Mucosa of descending colon (tissue), 3 donors: ENCODE data around the gene MINDY2. TPM values are rescaled to one million over a fixed set of nuclear protein-coding genes. Genes with fewer than 3 reads are reported as not detected.
"Not testable (repeated sequence)": the region's sequence is repeated elsewhere in the genome, so short reads cannot be mapped to it uniquely, and the experiment has no call there.

ENCODE experiments used
- ATAC-seq: fragments of 200-7000 bp; cut with Tn5 transposase; one replicate; pipeline ENCODE4 v1.9.1; 2020; ENCODE audit warnings: mild to moderate bottlenecking, moderate library complexity
- DNase-seq, 3 donors: peaks; one replicate each; pipeline ENCODE4 v3.0.0-alpha.2; 2020
- H3K36me3 ChIP-seq: fragments of 200-600 bp; one replicate; pipeline ENCODE4 v1.8.0; 2021; ENCODE audit warnings: low read depth, mild to moderate bottlenecking
- H3K4me1 ChIP-seq: fragments of 200-600 bp; one replicate; pipeline ENCODE4 v1.8.0; 2021; ENCODE audit warnings: low read depth, mild to moderate bottlenecking
- H3K4me3 ChIP-seq: fragments of 200-600 bp; one replicate; pipeline ENCODE4 v1.8.0; 2021; ENCODE audit warnings: mild to moderate bottlenecking
- H3K9me3 ChIP-seq: fragments of 200-600 bp; one replicate; pipeline ENCODE4 v1.8.0; 2021; ENCODE audit warnings: mild to moderate bottlenecking
- intact Hi-C, 2 donors: fragments of 100-400 bp; cut with DNase I in 1 of 2; cut with micrococcal nuclease in 1 of 2; formaldehyde crosslinking; loops; one replicate each; pipeline versions ENCODE4 v1.11.0 to v1.11.1; 2022; cut with DNase I, micrococcal nuclease
- total RNA-seq, 3 donors: library from RNA; stranded (reverse); fragmentation: NEBNext Ultra II Directional in 2 of 3; extraction: Animal tissue kit (Norgen Biotek cat#: 25700) in 2 of 3; gene quantifications; one replicate each; pipeline versions ENCODE4 v1.2.1 to v1.2.4, GENCODE V29; 2021 to 2023
- TF ChIP-seq, protein P1 (sequence below): fragments of 200-600 bp; IDR thresholded peaks from one replicate; pipeline ENCODE4 v1.8.0; 2022; ENCODE audit warnings: antibody characterized with exemption, mild to moderate bottlenecking
- donor health status: DM: no; HTN: no; CAD: no; lungs with moderate emphysema.
- donor health status: DM: no; HTN: no; CAD: no.
- donor health status: DM: no; HTN: yes; CAD: no.

MINDY2 gene
- total RNA-seq, 3 donors from 2014 or later: 12.0 to 24.2 (median 13.3) TPM

DNA sequence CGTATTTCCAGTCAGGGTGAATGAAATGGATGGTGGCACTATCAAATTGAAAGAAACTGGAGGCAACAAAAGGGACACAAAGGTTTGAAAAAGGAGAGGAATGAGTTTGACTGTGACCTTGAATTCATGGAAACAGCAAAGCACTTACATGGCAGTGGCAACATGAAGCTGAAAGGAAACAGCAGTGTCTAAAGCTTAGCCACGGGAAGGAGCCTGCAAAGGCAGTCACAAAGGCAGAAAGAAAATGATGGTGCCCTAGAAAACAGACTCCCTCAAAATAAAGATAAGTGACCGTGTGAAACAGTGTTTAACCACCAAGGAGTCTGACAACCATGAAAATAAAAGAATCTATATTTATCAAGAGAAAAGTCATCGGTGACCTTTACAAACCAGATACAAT lies 111.1 kb downstream of the MINDY2 start:
- Histone ChIP-seq H3K9me3 (no peaks in the 10 kb centered on the region), H3K4me1 (no peaks in the 10 kb centered on the region), H3K36me3 (peaks cover 10% of the 10 kb centered on the region), H3K4me3 (no peak overlapping the region)
- intact Hi-C loops: no loop called here
- ATAC-seq (no peak), DNase-seq (no peak)
- TF ChIP-seq, protein P1, sequence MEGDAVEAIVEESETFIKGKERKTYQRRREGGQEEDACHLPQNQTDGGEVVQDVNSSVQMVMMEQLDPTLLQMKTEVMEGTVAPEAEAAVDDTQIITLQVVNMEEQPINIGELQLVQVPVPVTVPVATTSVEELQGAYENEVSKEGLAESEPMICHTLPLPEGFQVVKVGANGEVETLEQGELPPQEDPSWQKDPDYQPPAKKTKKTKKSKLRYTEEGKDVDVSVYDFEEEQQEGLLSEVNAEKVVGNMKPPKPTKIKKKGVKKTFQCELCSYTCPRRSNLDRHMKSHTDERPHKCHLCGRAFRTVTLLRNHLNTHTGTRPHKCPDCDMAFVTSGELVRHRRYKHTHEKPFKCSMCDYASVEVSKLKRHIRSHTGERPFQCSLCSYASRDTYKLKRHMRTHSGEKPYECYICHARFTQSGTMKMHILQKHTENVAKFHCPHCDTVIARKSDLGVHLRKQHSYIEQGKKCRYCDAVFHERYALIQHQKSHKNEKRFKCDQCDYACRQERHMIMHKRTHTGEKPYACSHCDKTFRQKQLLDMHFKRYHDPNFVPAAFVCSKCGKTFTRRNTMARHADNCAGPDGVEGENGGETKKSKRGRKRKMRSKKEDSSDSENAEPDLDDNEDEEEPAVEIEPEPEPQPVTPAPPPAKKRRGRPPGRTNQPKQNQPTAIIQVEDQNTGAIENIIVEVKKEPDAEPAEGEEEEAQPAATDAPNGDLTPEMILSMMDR: no peak

DNA sequence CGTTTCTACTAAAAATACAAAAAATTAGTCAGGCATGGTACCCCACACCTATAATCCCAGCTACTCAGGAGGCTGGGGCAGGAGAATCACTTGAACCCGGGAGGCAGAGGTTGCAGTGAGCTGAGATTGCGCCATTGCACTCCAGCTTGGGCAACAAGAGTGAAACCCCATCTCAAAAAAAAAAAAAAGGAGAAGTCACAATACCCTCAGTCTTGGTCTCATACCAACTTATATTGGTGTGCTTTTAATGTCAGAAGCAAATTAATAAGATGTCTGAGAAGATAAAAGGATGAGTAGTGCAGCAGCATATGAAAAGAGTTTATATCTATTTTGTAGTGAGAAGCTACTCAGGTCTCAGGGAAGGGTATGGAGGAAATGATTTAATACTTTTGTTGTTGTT lies 112.8 kb downstream of the MINDY2 start:
- peaks cover 14% of the 10 kb centered on the region for H3K36me3 ChIP-seq
- intact Hi-C loops, H3K4me1 ChIP-seq, ATAC-seq, H3K9me3 ChIP-seq, H3K4me3 ChIP-seq, DNase-seq: not testable (repeated sequence)

DNA sequence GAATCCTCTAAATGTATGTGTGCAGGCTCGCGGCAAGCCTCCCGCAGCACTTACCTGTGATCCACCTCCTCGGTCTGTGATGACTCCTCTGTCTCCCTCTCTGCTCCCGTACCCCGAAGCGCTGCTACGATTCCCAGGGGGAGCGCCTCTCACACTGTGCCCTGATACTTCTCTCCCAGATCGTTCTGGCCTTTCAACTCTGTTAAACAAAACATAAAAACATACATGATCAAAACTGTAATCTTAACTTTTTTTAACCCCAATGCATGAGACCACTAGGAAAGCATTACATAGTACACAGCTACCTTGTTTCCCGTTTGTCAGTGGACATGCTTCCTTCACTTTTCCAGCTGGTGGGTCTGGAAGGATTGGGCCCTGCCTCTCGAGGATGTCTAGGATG lies 115.8 kb downstream of the MINDY2 start:
- Histone ChIP-seq H3K4me1 (no peaks in the 10 kb centered on the region), H3K9me3 (no peaks in the 10 kb centered on the region), H3K36me3 (peaks cover 18% of the 10 kb centered on the region), H3K4me3 (no peak overlapping the region)
- intact Hi-C loops: no loop called here
- TF ChIP-seq, protein P1: no peak
- ATAC-seq (no peak), DNase-seq (no peak)

DNA sequence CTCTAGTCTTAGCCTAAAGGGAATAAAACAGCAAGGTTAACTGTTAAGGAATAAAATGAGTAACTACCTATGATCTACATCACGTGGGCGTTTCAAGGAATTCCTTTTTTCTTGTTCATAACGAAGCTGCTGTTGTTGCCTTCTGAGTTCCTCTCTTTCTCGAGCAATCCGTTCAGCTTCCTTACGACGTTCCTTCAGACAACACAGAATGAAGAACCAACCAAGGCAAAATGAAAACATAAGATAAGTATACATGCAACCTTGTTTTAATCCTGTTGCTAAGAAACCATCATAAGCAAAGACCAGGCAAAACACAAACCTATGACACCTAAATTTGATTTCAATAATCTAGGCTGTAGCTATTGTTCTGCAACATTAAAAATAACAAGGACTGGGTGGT lies 118.3 kb downstream of the MINDY2 start:
- H3K9me3 ChIP-seq: no peaks in the 10 kb centered on the region
- peaks cover 18% of the 10 kb centered on the region for H3K36me3 ChIP-seq
- no peak overlapping the region for H3K4me3 ChIP-seq
- TF ChIP-seq, protein P1: no peak
- no peak for DNase-seq
- intact Hi-C loops: no loop called here
- no peaks in the 10 kb centered on the region for H3K4me1 ChIP-seq
- no peak for ATAC-seq

DNA sequence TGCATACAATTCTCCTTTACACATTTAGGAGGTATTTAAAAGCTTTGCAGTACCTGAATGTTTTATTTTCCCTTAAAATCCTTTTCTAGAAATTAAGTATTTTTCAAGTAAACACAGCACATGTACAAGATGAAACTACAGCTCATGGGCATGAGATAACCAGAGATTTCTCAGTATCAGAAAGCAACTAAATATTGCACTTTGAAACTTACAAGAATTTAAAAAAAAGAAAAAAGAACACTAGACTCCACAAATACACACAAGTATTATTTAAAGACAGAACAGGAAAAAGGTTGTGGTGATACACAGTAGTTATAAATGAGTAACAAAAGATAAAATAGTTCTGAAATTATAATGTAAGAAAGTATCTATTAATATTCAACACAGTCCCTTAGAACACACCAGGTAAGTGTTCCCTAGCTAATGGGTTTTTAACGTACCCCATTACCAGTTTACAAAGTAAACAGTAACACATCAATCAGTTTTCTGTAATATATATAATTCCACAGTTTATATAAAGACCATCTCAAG lies 127.1 kb downstream of the MINDY2 start:
- TF ChIP-seq, protein P1: no peak
- ATAC-seq: no peak
- intact Hi-C loops: no loop called here

DNA sequence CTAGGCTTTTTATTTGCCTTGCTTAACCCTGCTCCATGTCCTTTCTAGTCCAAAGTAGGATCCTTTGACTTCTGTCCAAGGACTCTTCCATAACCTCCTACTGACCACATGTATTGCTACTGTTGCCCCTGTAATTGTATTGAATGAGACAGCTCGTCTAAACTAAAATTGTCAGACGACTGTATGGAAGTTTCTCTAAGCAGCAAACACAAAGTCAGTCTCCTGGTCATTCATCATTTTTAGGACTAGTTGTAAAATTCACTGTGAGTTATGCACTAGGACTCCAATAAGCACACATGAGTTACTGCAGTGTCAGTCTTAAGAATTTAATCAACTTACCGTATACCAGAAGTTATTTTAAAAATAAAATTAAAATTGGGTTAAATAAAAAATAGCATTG lies 129.5 kb downstream of the MINDY2 start:
- TF ChIP-seq, protein P1: no peak
- Histone ChIP-seq H3K4me3 (no peak overlapping the region), H3K4me1 (no peaks in the 10 kb centered on the region), H3K9me3 (no peaks in the 10 kb centered on the region), H3K36me3 (peaks cover 4% of the 10 kb centered on the region)
- intact Hi-C loops: no loop called here
- ATAC-seq: no peak
- no peak for DNase-seq

More for the DNA sequence above, 127.1 kb downstream of the MINDY2 start:
- H3K36me3 ChIP-seq: no peaks in the 10 kb centered on the region
- H3K4me3 ChIP-seq: no peak overlapping the region
- no peaks in the 10 kb centered on the region for H3K9me3 ChIP-seq
- no peak for DNase-seq
- H3K4me1 ChIP-seq: no peaks in the 10 kb centered on the region
